ENCODE data around the gene IGFBP3.

GRCh38 chr7:45886931-45887667 is 34.0 kb downstream of the IGFBP3 start:
- TF ChIP-seq GATA2 (IDR thresholded peaks at IDR 0.05; ENCODE audit: low read depth, low read length) (no peak), GATA3 (IDR thresholded peaks at IDR 0.05; ENCODE audit: low read depth, low read length) (no peak)
